GM19467 (cell line): ENCODE results near the gene TMC5.

Experiments used
- ATAC-seq: cut with Tn5 transposase; IDR thresholded peaks from one replicate; pipeline ENCODE4 v1.9.1; 2021; ENCODE audit warnings: mild to moderate bottlenecking, moderate library complexity; ENCODE audit not compliant: unreplicated experiment

Gene TMC5

DNA sequence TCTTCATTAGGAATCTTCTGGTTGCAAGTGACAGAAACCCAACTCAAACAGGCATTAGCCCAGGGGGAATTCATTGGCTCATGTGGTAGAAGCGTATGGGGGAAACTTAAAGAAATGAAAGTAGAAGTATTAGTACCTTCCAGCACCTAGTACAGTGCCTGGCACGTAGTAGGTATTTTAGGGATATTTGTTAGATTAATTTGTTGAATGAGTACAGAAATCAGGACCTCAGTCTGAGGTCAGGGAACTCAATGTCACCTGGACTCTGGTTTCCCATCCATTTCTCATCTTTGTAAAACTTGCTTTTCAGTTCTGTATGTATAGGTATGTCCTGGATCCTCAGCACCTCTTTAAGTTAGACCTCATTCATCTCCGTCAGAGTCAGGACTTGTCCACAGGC is 32.5 kb downstream of the TMC5 start:
- no peak for ATAC-seq

DNA sequence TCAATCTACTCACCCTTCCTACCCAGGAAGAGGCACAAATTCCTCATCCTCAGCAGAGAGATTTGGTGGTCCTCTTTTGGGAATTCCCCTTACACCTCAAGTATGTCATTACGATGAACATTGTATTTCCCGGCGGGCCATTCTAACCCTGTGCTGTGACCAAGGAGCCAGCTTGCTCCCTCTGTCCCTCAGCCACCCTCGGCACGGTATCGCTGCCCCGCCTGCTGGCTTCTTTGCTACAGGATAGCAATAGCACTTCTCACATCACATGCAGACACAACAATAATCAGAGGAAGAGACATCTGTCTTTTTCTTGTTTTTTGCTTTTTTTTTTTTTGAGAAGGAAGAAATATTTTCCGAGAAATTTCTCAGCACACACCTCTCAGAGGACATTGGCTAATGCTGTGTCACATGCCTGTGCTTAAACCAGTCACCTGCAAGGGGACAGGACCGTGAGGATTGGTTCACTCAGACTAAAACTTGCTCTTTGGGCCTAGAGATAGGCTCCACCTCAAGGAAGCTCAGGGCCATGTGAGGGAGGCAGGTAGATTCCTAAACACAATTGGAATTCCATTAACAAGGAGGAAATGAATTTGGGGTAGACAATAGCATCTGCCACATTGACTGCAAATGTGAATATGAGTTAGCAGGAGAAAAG is 41.2 kb downstream of the TMC5 start:
- no peak for ATAC-seq

DNA sequence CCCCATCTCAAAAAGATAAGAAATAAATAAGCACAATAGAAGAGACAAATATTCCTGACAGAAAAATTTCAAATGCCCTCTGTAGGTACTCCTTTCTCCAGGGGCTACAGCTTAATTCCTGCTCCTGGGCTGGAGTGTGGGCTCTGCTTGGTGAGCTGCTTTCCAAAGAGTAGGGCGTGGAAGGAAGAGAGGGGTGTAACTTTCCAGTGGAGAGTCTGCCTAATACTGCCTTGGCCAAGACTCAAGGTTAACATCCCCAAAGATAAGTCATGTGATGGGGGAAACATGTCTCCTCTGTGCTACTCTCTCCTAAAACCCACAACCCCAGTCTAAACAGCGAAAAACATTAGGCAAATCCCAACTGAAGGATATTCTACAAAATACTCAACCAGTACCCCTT is 42.7 kb downstream of the TMC5 start:
- ATAC-seq = no peak

DNA sequence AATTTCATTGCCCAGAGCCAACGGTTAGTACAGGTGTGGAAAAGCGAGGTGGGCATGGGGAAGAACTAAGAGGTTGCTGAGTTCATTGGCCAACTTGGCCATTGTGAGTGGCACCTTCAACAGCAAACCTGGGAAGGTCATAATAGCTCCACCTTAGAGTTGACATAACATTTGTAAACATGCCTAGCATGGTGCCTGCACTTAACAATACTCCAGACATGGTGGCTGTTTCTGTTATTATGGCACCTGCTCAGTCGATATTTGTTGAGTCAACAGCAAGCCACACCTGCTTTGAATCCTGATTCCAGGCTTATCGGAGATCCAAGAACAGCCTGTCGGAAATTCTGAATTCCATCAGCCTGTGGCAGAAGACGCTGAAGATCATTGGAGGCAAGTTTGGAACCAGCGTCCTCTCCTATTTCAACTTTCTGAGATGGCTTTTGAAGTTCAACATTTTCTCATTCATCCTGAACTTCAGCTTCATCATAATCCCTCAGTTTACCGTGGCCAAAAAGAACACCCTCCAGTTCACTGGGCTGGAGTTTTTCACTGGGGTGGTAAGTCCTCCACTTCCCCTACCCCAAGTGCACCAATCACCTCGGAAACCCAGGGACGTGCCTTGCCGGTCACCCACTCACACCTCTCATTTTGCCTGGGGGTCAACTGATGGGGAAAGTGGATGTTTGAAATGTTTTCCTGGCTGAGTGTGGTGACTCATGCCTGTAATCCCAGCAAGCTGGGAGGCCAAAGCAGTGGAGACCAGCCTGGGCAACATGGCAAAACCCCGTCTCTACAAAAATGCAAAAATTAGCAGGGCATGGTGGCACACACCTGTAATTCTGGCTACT is 46.0 kb downstream of the TMC5 start:
- ATAC-seq = no peak

DNA sequence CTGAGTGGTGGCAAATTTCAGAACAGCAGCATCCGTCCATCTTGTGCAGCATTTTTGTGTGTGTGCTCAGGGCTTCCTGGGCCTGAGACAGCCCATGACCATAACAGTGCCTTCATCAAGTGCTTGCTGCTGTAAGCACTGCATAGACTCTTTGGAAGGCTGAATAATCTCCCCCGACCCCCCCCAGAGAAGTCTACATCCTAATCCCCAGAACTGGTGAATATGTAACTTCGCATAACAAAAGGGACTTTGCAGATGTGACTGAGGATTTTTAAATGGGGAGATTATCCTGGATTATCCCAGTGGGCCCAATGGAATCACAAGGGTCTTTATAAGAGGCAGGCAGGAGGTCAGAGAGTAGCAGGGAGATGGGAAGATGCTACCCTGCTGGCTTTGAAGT is 50.6 kb downstream of the TMC5 start:
- no peak for ATAC-seq

DNA sequence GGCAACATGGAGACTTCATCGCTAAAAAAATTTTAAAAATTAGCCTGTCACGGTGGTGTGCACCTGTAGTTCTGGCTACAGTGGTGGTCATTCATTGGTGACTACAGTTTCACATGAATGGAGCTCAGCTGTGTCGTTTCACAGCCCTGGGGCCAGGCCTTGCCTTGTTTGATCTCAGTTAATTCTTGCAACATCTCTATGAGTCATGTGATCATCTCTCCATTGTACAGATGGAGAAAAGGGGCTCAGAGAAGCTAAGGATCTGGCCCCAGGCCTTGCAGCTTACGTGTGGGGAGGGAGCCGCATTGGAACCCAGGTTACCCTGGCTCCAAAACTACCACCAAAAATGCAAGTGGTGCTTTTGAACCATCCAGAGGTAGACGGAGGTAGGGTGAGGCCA is 54.8 kb downstream of the TMC5 start:
- ATAC-seq = no peak

DNA sequence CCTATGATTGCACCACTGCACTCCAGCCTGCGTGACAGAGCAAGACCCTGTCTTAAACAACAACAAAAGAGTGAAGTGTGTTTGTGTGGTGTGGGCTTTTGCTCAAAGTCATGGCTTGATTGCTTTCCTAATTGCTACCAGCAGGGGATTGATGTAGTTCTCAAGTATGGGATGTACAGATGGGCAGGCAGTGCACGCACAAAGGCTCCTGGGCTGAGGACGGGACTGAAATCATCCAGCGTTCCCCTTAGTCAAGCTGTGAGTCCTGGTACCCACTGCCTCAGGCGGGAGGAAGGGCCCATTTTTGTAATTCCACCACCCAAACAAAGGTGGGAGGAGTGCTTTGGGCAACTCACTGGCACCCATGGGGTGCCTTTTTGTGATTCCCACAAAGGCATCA is 56.9 kb downstream of the TMC5 start:
- ATAC-seq = no peak

DNA sequence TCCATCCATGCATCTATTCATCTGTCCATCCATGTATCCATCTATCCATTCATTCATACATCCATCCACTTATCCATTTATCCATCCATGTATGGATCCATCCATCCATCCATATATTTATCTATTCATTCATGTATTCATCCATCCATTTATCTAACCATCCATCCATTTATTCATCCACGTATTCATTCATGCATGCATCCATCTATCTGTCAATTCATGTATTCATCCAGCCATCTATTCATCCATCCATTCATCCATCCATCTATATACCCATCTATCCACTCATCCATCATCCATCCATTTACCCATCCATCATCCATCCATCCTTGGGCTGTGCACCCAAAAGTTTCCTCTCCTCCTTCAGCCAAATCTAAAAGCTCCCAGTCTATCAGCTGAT is 60.8 kb downstream of the TMC5 start:
- no peak for ATAC-seq

DNA sequence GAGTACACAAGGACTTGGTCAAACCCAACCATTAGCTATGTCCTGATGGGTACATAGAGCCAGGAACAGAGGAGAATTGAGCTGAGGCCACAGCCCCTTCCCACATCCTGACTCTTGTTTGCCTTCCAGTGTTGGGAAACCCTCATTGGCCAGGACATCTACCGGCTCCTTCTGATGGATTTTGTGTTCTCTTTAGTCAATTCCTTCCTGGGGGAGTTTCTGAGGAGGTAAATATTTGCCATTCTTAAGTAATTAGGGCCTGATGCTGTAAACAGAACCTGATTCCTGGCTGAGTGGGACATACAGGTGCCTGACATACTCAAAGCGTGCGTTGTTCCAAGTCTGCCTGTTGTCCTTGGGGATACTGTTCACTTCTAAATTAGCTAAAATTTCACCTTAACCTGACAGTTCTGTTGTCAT is 61.6 kb downstream of the TMC5 start:
- ATAC-seq = no peak

DNA sequence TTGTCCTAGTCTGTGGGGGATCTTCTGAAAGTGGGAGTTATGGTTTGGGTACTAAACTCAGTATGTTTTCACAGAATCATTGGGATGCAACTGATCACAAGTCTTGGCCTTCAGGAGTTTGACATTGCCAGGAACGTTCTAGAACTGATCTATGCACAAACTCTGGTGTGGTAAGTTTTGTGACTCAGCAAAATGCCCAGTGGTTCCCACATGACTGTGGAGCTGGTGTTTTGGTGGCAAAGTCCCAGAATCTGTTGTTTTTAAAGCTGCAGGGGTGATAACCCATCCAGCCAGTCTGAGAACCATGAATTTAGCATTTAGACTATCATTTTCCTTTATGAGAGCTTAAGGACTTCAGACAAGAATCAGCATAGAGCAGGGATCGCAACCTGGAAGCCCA is 63.6 kb downstream of the TMC5 start:
- no peak for ATAC-seq

DNA sequence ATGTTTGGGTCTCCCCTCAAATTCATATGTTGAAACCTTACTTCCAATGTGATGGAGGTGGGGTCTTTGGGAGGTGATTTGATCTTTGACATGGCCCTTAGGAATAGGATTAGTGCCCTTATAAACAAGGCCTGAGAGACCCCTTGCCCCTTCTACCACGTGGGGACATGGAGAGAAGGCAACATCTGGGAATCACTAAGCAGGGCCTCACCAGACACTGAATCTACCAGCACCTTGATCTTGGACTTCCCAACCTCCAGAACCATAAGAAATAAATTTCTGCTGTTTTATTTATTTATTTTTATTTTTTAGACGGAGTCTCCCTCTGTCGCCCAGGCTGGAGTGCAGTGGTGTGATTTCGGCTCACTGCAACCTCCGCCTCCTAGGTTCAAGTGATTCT is 64.1 kb downstream of the TMC5 start:
- no peak for ATAC-seq

DNA sequence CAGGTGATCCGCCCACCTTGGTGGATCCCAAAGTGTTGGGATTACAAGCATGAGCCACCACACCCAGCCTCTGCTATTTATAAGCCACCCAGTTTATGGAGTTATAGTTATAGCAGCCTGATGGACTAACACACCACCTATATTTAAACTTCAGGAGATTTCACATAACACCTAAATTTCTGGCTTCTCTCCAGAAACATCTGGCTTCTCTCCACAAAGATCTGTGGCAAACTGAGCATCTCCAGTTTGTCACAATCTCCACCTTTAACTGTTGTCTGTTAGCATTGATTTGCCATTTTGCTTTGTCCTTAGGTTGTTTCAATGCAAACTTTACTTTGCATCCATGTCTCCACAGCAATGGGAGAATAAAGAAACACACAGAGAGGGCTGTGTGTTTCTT is 64.6 kb downstream of the TMC5 start:
- no peak for ATAC-seq

DNA sequence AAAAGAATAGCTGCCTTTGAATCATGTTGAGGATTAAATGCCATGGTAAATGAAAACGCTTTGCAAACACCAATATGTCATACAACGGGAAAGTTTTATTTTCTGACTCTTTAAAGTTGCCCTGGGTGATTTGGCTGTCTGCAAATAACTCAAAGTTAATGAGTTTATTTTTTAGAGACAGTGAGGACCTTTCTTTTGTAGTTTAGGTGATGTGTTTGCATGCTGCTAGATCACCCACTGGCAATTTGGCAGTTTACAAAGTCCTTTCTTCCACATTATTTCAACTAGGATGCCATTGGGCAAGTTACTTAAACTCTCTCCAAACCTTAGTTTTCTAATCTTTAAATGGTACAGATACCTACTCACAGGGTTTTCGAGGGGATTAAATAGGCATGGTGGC is 66.4 kb downstream of the TMC5 start:
- no peak for ATAC-seq

DNA sequence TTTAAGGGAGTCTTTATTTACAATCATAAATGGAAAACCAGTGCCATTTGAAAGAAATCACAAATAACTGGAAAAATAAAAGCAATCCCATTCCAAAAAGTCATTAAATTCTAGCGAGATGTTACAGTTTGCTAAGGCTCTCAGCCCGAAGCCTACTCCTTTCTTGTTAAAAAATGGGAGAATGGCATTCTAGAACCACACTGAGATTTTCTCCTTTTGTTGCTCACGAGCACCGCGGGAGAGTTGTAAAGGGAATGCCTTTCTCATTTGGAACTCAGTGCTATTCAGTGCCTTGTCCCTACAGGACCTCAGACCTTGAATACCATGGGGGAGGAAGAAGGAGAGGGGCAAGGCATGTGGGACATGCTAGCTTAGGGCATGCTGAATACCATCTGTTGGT is 67.9 kb downstream of the TMC5 start:
- no peak for ATAC-seq

DNA sequence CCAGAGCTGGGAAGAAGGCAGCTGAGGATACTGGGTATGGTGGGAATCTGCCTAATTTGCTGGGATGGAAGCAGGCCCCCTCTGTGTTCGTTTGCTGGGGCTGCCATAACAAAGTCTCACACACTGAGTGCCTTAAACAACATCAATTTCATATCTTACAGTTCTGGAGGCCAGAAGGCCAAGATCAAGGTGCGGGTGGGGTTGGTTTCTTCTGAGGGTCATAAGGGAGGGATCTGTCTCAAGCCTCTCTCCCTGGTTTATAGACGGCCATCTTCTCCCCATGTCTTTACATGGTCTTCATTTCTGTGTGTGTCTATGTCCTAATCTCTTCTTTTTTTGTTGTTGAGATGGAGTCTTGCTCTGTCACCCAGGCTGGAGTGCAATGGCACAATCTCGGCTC is 68.4 kb downstream of the TMC5 start:
- no peak for ATAC-seq

DNA sequence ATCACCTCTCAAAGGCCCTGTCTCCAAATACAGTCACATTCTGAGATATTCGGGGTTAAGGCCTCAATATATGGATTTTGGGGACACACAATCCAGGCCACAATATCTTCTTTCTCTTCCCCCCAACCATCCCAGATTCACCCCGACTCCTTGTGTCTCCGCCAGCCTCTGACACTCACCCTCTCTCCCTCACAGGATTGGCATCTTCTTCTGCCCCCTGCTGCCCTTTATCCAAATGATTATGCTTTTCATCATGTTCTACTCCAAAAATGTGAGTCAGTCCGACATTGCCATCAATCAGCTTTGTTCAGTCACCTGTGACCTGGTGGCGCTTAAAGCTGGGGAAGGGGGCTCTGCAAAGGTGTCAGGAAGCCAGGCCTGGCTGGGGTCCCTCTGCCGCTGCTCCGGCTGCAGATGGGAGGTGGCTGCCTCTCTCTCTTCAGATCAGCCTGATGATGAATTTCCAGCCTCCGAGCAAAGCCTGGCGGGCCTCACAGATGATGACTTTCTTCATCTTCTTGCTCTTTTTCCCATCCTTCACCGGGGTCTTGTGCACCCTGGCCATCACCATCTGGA is 69.2 kb downstream of the TMC5 start:
- no peak for ATAC-seq

DNA sequence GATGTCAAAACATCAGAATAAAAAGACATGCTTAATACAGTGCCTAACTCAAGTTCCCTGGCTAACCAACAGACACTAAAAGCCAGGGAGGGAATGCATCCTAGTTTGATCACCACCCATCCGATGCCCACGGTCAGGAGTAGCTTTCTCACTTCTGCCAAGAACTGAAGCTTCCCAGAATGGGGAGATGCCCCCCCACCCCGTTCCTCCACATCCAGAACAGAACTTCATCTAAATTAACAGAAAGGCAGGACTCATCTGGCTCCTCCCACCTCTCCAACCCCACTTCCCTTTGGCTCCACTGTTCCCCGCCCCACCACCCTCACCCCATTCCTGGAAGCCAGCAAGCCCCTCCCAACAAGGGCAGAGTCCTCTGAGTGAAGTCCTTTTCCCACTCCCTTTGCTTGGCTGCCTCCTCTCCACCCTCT is 70.5 kb downstream of the TMC5 start:
- no peak for ATAC-seq

DNA sequence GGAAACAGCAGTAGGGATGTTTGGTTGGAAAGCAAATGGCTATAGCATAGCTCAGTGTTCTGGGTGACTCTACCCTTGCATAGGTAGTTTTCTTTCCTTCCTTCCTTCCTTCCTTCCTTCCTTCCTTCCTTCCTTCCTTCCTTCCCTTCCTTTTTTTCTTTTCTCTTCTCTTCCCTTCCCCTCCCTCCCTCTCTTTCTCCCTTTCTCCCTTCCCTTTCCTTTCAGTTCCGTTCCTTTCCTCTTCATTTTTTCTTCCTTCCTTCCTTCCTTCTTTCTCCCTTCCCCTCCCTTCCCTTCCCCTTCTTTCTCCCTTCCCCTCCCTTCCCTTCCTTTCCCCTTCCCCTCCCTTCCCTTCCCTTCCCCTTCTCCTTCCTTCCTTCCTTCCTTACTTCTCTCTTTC is 72.9 kb downstream of the TMC5 start:
- no peak for ATAC-seq

DNA sequence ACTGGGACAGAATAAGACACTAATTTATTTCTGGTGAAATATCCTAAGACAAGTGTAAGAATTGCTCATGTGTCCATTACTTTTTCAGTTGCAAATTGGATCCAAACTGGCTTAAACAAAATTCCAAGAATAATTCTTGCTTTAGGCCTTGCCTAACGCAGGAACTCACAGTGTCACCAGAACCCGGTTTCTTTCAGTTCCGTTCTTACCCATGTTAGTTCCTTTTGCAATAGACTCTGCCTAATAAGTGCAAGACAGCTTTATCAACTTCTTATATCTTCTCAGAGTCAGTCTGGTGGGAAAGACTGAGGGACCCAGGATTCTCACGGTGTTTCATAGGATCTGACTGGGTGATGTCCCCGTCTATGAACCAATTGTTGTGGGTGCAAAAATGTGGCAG is 79.5 kb downstream of the TMC5 start:
- no peak for ATAC-seq

DNA sequence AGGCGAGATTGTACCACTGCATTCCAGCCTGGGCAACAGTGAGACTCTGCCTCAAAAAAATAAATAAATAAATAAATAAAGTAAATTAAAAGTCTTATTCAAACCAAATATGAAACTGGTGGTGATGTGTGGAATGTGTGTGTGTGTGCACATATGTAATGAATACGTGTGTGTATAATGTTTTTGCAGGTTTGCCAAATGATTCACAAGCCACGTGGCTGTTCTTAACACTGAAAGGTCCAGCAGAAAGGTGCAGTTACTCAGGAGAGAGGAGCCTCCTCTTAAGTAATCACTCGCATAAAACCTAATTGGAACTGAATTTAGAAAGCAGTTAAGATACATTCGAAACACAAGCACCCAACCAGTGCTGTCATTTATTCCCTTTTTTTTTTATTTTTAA is 81.3 kb downstream of the TMC5 start:
- ATAC-seq = no peak

DNA sequence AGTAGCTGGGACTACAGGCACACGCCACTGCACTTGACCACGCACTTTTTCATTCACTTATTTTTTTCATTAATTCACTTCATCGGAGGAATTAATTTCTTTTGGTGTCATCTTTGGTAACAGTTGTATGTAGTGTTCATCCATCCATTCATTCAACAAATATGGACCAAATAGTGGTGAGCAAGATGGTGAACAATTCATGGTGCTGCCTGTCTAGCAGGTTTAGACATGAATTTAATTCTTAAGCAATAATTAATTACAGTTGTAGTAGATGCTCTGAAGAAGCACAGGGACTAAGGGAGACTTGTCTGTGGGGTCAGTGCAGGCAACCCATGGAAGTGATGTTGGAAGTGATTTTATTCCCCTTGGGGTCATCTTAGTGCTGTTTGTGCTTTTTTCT is 81.8 kb downstream of the TMC5 start:
- no peak for ATAC-seq

DNA sequence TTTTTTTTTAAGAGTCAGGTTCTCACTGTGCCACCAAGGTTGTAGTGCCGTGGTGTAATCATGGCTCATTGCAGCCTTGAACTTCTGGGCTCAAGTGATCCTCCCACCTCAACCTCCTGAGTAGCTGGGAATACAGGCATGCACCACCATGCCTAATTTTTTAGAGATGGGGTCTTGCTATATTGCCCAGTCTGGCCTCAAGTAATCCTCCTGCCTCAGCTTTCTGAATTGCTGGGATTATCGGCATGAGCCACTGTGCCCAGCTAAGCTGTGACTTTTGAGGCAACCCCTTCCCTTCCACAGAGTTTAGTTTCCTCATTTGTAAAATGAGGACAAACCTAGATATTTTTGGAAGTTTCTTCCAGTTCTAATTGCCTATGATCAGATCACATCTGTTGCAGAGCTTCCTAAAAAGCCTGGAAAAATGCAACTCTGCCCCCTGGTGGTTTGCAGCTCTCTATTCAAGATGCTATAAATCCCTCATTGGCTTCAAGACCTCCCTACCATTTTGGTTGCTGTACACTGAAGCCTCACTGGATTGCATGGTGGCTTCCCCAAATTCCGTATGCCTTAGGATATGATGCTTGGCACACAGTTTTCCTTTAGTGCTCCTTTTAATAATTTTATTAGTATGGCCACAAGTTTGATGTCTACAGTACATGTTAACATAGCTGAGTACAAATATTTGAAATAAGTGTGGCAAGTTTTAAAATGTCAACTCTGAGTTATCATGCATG is 84.9 kb downstream of the TMC5 start:
- ATAC-seq = no peak
